Measurements from ENCODE around the gene PROZ.

DNA sequence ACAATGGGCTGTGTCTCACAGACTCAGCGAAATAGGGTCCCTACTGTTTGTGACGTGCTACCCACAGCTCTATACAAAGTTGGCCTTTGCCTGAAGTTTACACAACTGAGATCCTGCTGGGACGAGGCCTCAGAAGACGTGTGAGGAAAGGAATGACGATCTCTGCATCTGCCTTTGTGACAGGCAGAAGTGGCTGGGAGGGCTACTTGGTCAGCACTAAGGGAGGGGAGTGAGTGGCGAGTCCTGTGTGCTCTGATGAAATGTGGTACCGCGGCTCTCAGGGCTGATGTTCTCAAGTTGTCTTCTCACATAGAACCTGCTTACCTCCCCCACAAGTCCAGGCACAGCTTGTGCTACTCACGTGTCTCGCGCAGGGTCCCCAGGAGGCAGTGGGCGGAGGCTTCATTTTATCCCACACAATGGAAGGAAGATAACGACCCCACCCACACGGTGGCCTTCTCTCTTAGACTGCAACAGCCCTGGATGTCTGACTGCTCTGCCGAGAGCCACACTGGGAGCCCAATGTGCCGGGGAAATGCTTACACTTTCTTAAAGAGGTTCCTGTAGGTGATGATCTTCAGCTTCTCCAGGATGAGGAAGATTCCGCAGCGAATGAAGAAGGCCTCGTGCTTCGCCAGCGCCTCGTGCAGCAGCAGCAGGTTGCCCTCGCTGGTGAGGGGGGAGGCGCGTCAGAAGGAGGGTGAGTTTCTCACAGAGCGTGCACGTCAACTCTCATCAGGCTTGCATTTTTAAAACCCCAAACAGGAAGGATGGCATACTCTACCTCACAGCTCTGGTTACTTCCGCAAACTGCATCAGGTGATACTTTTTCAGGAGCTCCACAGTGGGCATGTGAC lies 21.2 kb downstream of the PROZ start:
- no peak for TF ChIP-seq EZH2 (IDR thresholded peaks at IDR 0.05; ENCODE audit: insufficient read depth, poor library complexity, severe bottlenecking)
- no peak for TF ChIP-seq EZH2phosphoT487 (IDR thresholded peaks at IDR 0.05; ENCODE audit: insufficient read depth, low read depth)
